ENCODE results near the gene C20orf141.
A peak's percentile ranks its signal among the peaks of the same experiment; 100 is the strongest.
"Not testable (repeated sequence)": the region's sequence is repeated elsewhere in the genome, so short reads cannot be mapped to it uniquely, and the experiment has no call there.

C20orf141 gene

DNA sequence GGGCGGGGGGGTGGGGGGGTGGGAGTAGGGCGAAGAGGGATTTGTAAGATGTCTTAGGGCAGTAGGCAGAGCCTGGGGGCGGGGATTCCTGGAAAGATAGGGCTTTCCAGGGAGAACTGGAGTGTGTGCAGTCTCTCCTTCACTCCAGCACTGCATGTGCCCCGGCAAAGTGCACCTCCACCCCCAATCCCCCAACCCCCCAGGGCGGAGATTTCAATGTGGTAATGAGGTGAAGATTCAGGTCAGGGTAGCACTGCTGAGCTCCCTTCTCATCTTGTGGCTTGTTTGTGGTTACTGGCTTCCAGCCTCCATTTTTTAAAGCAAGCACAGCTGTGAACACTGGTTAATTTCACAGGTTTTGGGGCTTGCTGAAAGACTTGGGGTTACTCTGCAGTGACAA, 7.3 kb downstream of the C20orf141 start:
- peak; percentile 28 for DNase-seq

DNA sequence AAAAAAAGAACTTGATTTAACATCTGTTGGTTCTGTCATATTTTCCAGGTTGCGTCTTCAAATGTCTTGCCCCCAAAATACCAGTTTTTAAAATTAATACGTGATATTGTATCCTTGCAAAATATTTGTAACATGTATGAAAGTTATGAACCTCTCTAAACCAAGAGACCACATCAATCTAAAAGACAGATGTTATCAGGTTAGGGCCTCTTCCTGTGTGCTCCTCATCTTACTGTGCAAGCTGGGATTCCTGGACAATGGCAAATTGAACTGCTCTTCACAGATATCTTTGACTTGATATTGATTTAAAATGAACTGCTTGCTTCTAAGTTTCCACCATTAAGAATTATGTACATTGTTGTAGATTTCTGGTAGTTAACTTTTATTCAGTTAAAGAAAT, 11.0 kb downstream of the C20orf141 start:
- no peak for DNase-seq

DNA sequence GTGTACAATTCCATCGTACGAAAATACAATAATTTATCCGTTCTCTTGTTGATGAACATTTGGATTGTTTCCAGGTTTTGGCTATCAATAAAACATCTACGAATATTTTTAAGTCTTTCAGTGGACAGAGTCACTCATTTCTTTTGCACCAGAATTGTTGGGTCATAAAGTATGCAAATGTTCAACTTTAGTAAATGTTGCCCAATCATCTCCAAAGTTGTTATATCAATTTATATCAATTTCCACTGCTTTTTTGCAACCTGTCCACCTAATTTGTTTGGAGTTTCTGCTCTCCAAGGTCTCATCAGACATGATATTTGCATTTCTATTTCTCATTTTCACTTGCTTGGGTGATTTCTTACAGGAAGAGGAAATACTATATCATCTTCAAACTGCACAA, 11.9 kb downstream of the C20orf141 start:
- no peak for DNase-seq

DNA sequence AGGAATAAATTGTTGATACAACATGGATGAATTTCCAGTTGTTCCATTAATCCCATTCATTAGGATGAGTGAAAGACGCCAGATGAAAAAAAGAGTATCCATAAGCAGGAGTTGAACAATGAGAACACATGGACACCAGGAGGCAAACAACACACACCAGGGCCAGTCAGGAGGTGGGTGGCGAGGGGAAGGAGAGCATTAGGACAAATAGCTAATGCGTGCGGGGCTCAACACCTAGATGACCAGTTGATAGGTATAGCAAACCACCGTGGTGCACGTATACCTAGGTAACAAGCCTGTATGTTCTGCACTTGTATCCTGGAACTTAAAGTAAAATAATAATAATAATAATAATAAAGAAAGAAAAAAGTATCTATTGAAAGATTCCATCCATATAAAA, 14.6 kb downstream of the C20orf141 start:
- no peak for DNase-seq

DNA sequence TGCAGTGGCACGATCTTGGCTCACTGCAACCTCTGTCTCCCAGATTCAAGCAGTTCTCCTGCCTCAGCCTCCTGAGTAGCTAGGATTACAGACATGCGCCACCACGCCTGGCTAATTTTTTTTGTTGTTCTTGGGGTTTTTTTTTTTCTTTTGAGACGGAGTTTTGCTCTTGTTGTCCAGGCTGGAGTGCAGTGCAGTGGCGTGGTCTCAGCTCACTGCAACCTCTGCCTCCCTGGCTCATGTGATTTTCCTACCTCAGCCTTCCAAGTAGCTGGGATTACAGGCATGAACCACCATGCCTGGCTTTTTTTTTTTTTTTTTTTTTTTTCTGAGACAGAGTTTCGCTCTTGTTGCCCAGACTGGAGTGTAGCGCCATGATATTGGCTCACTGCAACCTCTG, 16.4 kb downstream of the C20orf141 start:
- DNase-seq: not testable (repeated sequence)

DNA sequence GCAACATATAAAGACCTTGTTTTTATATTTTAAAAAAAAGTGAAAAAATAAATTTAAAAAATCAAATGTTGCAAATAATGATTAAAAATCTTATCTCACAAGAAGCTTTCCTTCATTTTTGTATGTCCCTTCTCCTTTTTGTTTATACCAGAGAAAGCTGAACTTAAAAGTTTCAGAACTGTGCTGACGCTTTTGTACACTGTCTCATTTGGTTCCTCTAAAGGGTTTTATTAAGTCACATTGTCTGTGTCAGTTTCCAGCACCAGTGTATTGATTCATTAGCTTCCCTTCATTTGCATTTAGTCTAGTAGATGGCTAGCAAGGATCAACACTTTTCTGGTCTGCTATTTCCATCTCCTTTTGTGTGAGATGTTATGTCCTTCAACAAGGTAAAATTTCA, 19.0 kb downstream of the C20orf141 start:
- DNase-seq: no peak

DNA sequence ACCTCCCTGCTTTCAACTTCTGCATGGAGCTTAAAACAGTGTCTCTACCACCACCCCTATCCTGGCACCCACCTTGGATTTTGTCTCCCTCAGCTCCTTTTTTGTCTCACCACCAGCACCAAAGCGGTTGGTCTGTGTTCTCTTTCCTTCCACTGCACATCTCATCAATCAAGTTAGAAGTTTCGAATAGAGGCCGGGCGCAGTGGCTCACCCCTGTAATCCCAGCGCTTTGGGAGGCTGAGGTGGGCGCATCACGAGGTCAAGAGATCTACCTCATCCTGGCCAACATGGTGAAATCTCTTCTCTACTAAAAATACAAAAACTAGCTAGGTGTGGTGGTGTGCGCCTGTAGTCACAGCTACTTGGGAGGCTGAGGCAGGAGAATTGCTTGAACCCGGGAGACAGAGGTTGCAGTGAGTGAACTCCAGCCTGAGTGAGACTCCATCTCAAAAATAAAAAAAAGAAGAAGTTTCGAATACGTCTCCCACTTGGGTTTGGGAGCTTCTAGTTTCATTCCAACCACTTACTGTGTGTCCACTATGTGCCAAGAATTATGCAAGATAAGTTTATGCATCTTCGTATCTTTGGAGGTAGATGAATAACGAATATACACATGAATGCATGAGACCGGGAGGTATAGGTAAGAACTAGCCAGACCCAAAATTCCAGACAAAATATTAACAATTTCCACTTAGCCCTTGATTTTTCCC, 19.8 kb downstream of the C20orf141 start:
- no peak for DNase-seq

DNA sequence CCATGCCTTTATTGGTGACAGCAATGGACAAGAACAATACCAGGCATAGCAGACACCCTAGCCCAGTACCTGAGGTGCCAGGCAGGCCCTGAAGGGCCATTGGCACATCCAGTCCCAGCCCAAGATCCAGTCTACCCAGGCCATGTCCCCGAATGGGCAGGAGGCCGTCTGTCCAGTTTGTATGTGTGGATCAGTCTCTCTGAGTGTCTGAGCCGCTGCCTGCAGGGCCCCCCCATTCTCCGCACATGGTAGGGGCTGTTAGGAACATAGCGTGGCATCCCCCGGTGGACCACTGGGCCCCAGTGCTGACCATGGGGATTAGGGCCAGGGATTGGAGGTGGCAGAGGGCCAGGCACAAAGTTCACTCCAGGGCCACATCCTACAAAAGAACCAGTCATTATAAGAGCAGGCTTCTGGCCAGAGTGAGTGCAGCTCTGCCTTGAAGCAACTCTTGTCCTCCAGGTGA, 20.6 kb downstream of the C20orf141 start:
- DNase-seq: no peak

DNA sequence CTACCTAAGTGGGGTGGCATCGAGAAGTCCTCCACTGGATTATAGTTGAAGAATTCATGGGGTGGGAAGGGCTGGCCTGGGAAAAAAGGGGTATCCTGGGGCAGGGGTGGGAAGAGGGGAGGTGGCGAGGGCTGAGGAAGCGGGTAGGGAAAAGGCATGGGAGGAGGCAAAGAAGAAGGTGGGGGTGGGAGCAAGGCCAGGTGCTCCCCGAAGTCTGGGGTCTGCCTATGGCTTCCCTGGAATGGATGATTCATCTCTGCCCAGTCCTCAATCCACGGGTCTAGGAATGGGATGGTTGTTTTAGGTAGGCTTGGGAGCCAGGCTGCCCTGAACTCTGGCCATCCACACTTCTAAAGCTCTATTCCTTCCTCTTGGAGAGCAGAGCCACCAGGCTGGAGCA, 21.2 kb downstream of the C20orf141 start:
- no peak for DNase-seq

DNA sequence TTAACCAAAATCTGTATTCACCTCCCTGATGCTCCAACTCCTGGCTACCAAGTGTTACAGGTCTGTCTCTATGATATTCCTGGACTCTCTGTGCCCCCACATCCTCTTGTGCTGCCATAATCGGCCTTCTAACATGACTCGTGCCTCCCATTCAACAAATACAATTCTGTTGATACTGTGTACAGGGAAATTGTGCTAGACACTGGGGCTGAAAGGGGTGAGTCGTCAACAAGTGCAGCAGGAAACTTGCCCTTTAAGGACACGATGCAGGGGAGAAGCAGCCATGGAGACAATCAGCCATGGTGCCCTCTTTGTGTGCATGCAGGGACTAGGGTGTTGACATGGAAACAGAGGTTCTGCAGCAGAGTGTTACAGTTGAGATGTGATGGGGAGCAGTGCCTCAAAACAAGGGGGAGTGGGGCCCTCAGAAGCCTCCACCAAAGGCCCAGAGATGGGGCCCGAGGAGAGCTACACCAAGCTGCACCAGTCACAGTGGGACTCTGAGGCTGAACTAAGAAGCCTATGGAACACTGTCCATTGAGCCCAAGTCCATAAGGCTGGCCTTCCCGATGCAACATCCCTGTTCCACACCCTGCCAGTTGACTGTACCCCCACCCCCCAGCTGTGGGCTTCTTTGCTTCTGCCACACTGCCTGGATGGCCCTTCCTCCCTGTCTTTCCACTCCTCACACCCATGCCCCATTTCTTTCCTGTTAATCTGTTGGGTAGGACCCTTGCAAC, 22.6 kb downstream of the C20orf141 start:
- DNase-seq: no peak

DNA sequence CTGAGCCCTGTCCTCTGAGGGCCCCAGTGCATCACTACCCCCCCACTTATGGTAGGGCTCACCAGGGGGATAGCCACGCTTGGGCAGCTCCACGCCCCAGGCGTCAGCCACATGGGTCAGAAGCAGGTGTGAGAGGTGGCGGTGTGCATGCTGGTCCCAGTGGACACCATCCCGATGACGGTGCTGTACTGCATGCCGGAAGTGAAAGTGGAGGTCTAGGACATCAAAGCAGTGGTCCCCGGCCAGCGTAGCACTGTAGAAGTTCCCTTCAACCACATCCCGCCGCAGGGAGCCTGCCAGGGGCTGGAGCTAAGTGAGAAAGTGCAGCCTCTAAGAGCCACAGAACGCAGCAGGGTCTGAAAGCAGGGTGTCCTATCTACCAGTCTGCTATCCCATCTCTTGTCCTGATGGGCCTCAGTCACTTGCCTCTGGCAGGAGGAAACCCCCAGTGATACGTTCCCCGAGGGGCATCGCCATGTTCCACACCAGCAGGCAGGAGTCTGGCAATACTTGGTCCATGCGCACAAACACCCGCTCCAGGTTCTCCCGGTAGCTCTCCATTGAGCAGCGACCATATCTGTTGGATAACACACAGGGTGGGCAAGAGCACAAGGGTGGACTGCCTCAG, 23.5 kb downstream of the C20orf141 start:
- no peak for DNase-seq

DNA sequence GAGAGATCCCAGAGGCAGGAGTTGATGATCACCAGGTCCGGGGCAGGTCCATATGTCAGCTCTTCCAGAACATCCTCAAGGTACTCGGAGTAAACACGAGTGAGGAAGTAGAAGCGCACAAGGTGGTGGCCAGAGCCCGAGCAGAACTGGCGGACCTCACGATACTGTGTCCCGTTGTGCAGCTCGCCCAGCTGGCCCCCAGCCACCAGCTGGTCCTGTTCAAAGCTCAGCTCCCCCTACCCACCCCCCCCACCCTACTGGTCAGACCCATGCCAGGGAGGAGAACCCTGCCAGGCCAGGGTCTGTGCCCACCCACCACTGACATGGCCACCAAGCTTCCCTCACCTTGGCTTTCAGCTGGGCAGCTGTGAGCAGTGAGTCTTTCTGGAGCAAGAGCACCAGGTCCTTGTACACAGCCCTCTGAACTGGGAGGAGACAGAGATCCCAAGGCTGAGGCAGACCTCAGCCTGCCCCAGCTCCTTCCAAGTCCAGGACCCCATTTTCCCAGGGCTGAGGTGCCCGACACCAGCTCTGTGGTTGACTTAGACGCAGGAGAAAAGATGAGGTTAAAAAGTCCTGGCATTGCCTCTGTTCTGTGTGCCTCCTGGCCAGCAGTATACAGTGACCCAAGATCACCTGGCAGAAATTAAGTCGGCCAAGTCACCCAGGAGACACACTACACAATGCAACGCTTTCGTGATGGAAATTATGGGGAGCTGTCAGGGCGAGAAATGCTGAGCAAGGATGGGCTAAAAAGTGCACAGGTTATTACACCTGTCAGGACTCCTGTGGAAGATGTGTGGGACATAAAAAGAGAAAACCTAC, 24.3 kb downstream of the C20orf141 start:
- no peak for DNase-seq

DNA sequence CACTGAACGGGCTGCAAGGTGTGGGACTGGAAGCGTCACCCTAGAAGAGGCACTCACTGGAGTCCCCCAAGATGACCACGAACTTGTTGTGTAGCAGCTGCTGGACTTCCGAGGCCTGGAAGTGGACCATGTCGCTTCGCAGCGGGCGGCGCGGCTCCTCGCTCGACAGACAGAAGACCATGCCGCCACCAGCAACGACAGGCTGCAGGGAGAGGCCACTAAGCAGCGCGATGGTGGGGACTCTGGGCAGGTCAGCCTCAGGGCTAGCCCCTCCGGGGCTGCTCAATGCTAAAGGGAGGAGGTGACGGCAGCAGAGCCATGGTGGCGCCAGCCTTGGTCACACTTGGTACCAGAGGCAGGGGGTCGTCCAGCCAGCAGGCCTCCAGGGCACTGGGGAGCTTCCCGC, 24.9 kb downstream of the C20orf141 start:
- DNase-seq: no peak

DNA sequence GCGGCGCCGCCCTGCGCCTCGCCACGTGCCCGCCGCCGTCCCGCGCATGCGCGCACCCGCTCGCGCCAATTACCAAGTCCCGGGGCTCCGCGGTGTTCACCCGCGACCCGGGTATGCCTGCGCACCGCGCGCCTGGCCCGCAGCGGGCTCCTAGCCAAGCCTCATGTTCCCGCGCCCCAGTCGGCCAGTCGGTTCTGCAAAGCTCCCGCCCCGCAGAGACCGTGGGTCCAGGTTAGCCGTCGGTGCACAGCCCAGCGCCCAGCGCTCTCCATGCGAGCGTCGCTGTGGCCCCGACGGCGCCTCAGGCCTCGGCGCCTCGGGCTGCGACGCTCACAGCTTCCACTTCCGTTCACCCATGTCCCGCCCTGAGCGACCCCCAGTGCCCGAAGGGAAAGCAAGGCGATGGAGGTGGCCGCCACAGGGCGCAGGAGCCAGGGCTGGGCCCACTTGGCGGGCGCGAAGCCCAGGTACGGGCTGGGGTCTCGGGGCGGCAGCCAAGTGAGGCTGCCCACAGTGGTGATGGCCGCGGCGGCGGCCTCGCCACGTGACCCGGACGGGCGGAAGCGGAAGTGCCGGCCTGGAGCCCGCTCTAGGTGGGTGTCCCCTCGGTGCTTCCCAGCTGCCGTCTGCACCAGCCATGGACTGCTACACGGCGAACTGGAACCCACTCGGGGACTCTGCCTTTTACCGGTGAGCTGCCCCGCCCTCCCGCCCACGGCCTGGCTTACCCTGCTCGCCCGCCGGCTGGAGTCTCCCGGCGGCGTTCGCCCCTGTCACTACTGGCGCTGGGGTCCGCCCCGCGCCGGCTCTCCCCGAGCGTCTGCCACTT, 25.6 kb downstream of the C20orf141 start, which contains the start of the genes PCED1A and VPS16:
TSS of gene PCED1A (minus strand) at position 518 of the 829 bp plus-strand sequence. CDS start 743 bp downstream, outside the sequence.
TSS of gene VPS16 (plus strand) at position 608 of the 829 bp plus-strand sequence. CDS start at position 638, 30 bp downstream.
- peak; percentile 85 for DNase-seq

DNA sequence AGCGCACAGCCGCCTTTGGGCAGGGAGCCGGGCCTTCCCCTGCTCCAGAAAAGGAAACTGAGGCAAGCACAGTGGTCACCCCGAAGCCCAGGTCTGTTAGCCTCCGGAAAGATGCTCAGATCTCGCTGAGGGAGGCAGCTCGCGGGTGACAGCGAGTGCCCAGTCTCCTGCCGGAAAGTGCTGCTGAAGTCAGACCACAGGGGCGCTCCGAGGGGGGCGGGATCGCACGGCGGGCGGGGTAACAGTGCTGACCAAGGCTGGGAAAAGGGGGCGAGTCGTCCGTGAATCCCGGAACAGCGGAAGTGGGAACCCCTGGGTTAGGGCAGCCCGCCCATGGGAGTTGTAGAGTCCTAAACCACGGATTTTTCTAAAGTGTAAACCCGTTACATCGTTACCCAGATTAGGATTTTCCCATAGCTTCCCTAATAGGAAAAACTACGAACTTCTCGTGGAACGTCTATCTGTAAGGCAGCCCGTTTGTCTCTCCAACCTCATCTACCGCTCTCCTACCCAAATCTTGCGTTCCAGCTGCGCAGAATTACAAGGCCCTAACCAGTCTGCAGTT, 26.3 kb downstream of the C20orf141 start:
- no peak for DNase-seq

DNA sequence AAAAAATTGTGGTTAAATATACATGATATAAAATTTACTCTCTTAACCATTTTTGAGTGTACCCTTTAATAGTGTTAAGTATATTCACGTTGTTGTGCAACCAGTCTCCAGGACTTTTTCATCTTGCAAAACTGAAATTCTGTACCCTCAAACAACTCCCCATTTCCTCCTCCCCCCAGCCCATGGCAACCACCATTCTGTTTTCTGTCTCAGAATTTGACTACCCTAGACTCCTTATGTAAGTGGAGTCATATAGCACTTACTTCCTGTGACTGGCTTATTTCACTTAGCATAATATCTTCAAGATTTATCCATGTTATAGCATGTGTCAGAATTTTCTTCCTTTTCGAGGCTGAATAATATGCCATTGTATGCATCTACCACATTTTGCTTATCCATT, 30.8 kb downstream of the C20orf141 start:
- DNase-seq: no peak

DNA sequence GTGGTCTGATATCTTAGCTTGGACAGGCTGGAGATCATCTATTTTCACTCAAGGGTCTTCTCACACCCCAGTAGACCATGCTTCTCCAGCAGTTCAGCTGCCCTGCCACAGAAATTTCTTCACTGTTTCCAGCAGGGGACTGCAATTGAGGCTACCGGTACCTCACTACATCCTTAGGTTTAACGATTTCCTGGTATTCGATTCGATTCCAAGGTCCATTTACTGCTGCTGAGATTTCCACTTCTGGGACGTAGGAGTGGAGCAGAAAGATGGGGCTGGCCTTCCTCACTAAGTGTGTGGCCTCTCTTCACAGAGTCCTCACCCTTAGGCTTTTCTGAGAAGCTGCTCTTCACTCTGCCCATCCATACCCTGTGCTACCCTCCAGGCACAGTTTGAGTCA, 31.9 kb downstream of the C20orf141 start:
- no peak for DNase-seq

DNA sequence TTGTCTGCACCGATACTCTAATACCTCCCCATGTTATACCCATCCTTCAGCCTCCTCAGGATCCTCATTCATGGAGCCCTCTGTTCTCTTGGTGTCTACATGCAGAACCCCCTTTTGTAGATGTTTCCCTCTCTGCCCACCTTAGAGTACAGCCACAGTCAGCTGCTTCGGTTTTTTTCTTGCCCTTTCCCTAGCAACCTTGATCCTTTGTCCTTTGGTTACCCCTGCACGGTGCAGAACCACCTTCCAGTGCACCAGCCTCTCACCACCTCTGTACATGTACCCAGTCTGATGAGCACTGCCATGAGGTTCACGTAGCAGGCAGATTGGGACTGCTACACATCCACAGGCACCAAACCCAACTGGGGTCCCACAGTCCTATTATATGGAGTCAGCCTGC, 33.0 kb downstream of the C20orf141 start:
- DNase-seq: no peak

DNA sequence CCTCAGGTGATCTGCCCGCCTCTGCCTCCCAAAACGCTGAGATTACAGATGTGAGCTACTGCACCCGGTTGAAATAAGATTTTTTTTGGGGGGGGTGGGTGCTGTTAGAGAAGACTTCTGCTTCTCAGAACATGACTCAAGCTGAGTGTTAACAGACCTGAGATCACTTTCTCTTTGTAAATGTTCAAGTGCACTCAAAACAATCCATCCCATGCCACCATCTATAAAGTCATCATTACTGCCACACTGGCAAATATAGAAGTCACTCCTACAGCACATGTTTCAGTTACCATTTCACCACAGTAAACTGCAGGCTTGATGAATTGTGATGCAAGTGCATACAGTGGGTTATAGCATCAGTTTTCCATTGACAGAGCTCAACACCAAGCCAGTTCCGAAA, 34.7 kb downstream of the C20orf141 start:
- DNase-seq: no peak

DNA sequence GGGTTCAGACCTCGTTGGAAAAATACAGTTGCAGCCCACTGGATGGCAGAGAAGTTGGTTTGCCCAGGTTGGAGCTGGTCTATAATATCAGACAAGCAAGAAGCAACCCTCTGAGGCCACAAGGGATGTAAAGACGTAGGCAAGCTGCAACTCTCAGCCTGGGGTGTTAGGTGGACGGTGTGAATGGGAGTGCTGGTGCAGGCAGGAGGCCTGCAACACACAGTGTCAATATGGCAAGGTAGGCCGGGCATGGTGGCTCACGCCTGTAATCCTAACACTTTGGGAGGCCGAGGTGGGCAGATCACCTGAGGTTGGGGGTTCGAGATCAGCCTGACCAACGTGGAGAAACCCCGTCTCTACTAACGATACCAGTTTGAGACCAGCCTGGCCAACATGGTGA, 36.3 kb downstream of the C20orf141 start:
- no peak for DNase-seq

DNA sequence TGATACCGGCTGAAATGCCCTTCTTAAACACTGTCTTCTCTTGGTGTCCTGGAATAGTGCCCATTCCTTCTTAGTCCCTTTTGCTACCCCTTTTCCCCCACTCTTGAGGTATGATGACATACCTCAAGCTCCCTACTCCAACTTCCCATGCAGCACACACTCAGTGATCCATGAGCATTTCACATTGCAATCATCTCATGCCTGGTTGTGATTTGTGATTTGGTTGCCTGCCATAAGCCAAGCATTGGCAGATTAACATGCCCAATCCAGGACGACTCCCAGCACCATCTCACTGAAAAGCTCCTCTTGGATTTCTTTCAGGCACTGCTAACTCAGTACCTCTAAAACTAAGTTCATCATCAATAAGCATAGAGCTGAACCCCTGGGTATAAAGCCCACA, 43.8 kb downstream of the C20orf141 start:
- DNase-seq: no peak

Data from activated effector memory CD4-positive, alpha-beta T cell treated with Interleukin-2 at 50 U/mL for 16 hours (primary cell).